Endothelial cell of umbilical vein (primary cell): ENCODE measurements around the gene PRKG1. TPM values are rescaled to one million over a fixed set of nuclear protein-coding genes. Genes with fewer than 3 reads are reported as not detected.

Source experiments
- BruUV-seq: library from RNA; stranded (reverse); fragments of 400-500 nt; replicated peaks from 2 replicates; lab custom pipeline; 2021; lab: Mats Ljungman, UMichigan
- CTCF ChIA-PET: fragments of 300-600, 350-600 bp; sonication (Branson Sonifier 250); formaldehyde crosslinking; loops from one replicate; lab custom pipeline; 2021; ENCODE audit warnings: antibody characterized with exemption, inconsistent platforms; lab: Charles Lee
- POLR2A ChIA-PET: fragments of 300-600, 350-600 bp; sonication (Branson Sonifier 250); formaldehyde crosslinking; loops from one replicate; lab custom pipeline; 2021; ENCODE audit warnings: antibody characterized with exemption, inconsistent platforms; lab: Charles Lee
- DNase-seq: peaks from one replicate; pipeline ENCODE4 v3.0.0-alpha.2; 2011; ENCODE audit warnings: low read depth, low spot score
- FAIRE-seq: peaks from 2 replicates; lab custom pipeline; 2011; peaks lifted over from hg19 to GRCh38; lab: Jason Lieb, UNC
- H2AFZ ChIP-seq: 2 replicates; pipeline ENCODE4 v1.6.0; 2012; ENCODE audit warnings: low read depth, low read length, control low read depth, inconsistent platforms
- H3K27ac ChIP-seq: 2 replicates; pipeline ENCODE4 v1.5.1; 2011; ENCODE audit warnings: low read depth, mild to moderate bottlenecking, control low read depth, low read length, moderate library complexity; ENCODE audit not compliant: insufficient read depth
- H3K27me3 ChIP-seq, 2 experiments: 2 replicates each; pipeline versions ENCODE4 v1.6.0 to v1.6.1; 2011; ENCODE audit warnings: low read length in 2 of 2, mixed read lengths in 1 of 2; ENCODE audit not compliant: control insufficient read depth in 2 of 2, insufficient read depth in 2 of 2
- H3K36me3 ChIP-seq, 2 experiments: 2 replicates in 1 of 2; 3 replicates in 1 of 2; pipeline ENCODE4 v1.5.1; 2011; ENCODE audit warnings: low read length in 2 of 2, mild to moderate bottlenecking in 1 of 2, moderate library complexity in 1 of 2; ENCODE audit not compliant: control insufficient read depth in 2 of 2, insufficient read depth in 2 of 2; ENCODE audit errors: extremely low read depth in 1 of 2
- H3K4me1 ChIP-seq: 3 replicates; pipeline ENCODE4 v1.5.1; 2011; ENCODE audit warnings: mild to moderate bottlenecking, low read length; ENCODE audit not compliant: control insufficient read depth, insufficient read depth; ENCODE audit errors: extremely low read depth
- H3K4me2 ChIP-seq: 2 replicates; pipeline ENCODE4 v1.6.1; 2011; ENCODE audit warnings: low read length, control low read depth, mixed read lengths; ENCODE audit not compliant: insufficient read depth
- H3K4me3 ChIP-seq, 3 experiments: fragments of 200-600 bp in 1 of 3; sonication (generic), shearing (Covaris generic) in 1 of 3; replicated peaks in 1 of 3; 2 replicates each; pipeline ENCODE4 v1.5.1; 2011 to 2016; ENCODE audit warnings: control low read depth in 3 of 3, low read length in 3 of 3, mild to moderate bottlenecking in 2 of 3, inconsistent platforms in 1 of 3, low read depth in 1 of 3, moderate library complexity in 1 of 3; ENCODE audit not compliant: insufficient read depth in 1 of 3
- H3K79me2 ChIP-seq: 2 replicates; pipeline ENCODE4 v1.6.0; 2012; ENCODE audit warnings: low read length, inconsistent platforms; ENCODE audit not compliant: control insufficient read depth, insufficient read depth
- H3K9ac ChIP-seq: replicated peaks from 2 replicates; pipeline ENCODE3; 2011; ENCODE audit warnings: low read length, control low read depth; ENCODE audit not compliant: insufficient read depth; ENCODE audit errors: extremely low read depth
- H3K9me1 ChIP-seq: replicated peaks from 3 replicates; pipeline ENCODE4 v1.6.0; 2011; ENCODE audit warnings: mild to moderate bottlenecking, low read length; ENCODE audit not compliant: control insufficient read depth, insufficient read depth; ENCODE audit errors: extremely low read depth
- H3K9me3 ChIP-seq: replicated peaks from 2 replicates; pipeline ENCODE4 v1.5.1; 2012; ENCODE audit warnings: low read length, inconsistent platforms; ENCODE audit not compliant: control insufficient read depth, insufficient read depth
- H4K20me1 ChIP-seq: replicated peaks from 2 replicates; pipeline ENCODE3; 2011; ENCODE audit warnings: mild to moderate bottlenecking, low read length; ENCODE audit not compliant: control insufficient read depth, insufficient read depth; ENCODE audit errors: extremely low read depth
- CTCF ChIP-seq, 2 donors: IDR thresholded peaks; 1 replicate in 1 of 2; 2 replicates in 1 of 2; pipeline ENCODE4 v1.5.1; 2011; ENCODE audit warnings: low read length in 2 of 2, mild to moderate bottlenecking in 2 of 2, moderate library complexity in 2 of 2, control low read depth in 1 of 2, inconsistent platforms in 1 of 2, low read depth in 1 of 2; ENCODE audit not compliant: insufficient read depth in 1 of 2; ENCODE audit errors: extremely low read depth in 1 of 2
- EZH2 ChIP-seq: IDR thresholded peaks from 2 replicates; pipeline ENCODE4 v1.6.1; 2012; ENCODE audit warnings: borderline replicate concordance, low read depth, mild to moderate bottlenecking, moderate library complexity, low read length, inconsistent platforms; ENCODE audit not compliant: severe bottlenecking
- FOS ChIP-seq: IDR thresholded peaks from 2 replicates; pipeline ENCODE4 v1.6.1; 2011; ENCODE audit warnings: mild to moderate bottlenecking, low read length, moderate library complexity, borderline replicate concordance; ENCODE audit not compliant: insufficient read depth
- GATA2 ChIP-seq: IDR thresholded peaks from 2 replicates; pipeline ENCODE4 v1.7.0; 2011; ENCODE audit warnings: low read depth, mild to moderate bottlenecking, moderate library complexity, mixed read lengths, low read length; ENCODE audit not compliant: insufficient read length, insufficient read depth
- JUN ChIP-seq: IDR thresholded peaks from 2 replicates; pipeline ENCODE4 v1.6.1; 2011; ENCODE audit warnings: borderline replicate concordance, low read depth; ENCODE audit not compliant: insufficient read length, insufficient read depth
- MAX ChIP-seq: IDR thresholded peaks from 2 replicates; pipeline ENCODE4 v1.6.1; 2011; ENCODE audit not compliant: insufficient read depth, insufficient read length
- MYC ChIP-seq: IDR thresholded peaks from one replicate; pipeline ENCODE4 v1.6.1; 2011; ENCODE audit warnings: mild to moderate bottlenecking, low read depth, low read length
- POLR2A ChIP-seq: IDR thresholded peaks from 2 replicates; pipeline ENCODE4 v1.6.1; 2012; ENCODE audit warnings: low read depth, mild to moderate bottlenecking, control low read depth, low read length
- POLR2AphosphoS5 ChIP-seq: IDR thresholded peaks from 2 replicates; pipeline ENCODE4 v1.6.1; 2012; ENCODE audit warnings: low read depth, mild to moderate bottlenecking, control low read depth, low read length, moderate library complexity; ENCODE audit not compliant: insufficient read depth
- dilution Hi-C: fragments of 300-500 bp; cut with MboI; formaldehyde crosslinking; loops from one replicate; pipeline ENCODE4 v1.15.0; 2019; ENCODE audit warnings: low sequenced_read_pairs; ENCODE audit not compliant: extremely low pct_ligation_motif_present
- intact Hi-C: fragments of 100-400 bp; cut with micrococcal nuclease; formaldehyde crosslinking; loops from one replicate; pipeline ENCODE4 v1.10.0; 2022
- polyA plus RNA-seq, 4 experiments: library from polyadenylated mRNA; depleted of rRNA in 3 of 4; stranded (reverse) in 3 of 4; unstranded in 1 of 4; fragments of >200 nt; gene quantifications; 2 replicates each; pipeline versions ENCODE4 v1.2.1 to v1.2.3, GENCODE V29; 2011 to 2012; ENCODE audit warnings: missing spikeins in 1 of 4
- total RNA-seq: library from RNA; stranded (reverse); gene quantifications from 2 replicates; pipeline ENCODE4 v1.2.3, GENCODE V29; 2021

The PRKG1 gene
- total and polyA plus RNA-seq, 2 donors (not counting 3 experiments of a cell fraction or from before 2014, with no cell fraction given) = 0.01 to 0.18 TPM

- no TSS peak for BruUV-seq
- no peaks in the 10 kb centered on the region for H3K27me3 ChIP-seq
- CTCF ChIA-PET = no interaction called here
- TF ChIP-seq MYC (no peak), JUN (no peak), POLR2A (no peak), MAX (no peak), POLR2AphosphoS5 (no peak), GATA2 (no peak), FOS (no peak), CTCF (IDR thresholded peaks at IDR 0.05; ENCODE audit: extremely low read depth in 1 of 2, insufficient read depth in 1 of 2, low read depth in 1 of 2, low read length in 2 of 2) (no peak), EZH2 (no peak)
- POLR2A ChIA-PET = no interaction called here
- no peaks in the 10 kb centered on the region for H3K9me3 ChIP-seq
- dilution Hi-C loops (no loop called here), intact Hi-C loops (no loop called here)
- H3K4me2 ChIP-seq = no peak overlapping the region
- no peak for DNase-seq
- H4K20me1 ChIP-seq = no peaks in the 10 kb centered on the region
- no peak overlapping the region for H3K4me3 ChIP-seq
- H3K9ac ChIP-seq = no peak overlapping the region
- no peak overlapping the region for H3K27ac ChIP-seq
- H3K36me3 ChIP-seq = no peaks in the 10 kb centered on the region
- H3K79me2 ChIP-seq = no peaks in the 10 kb centered on the region
- no peak for FAIRE-seq
- H3K4me1 ChIP-seq = no peaks in the 10 kb centered on the region
- no peak overlapping the region for H2AFZ ChIP-seq
- no peaks in the 10 kb centered on the region for H3K9me1 ChIP-seq
Measured at GRCh38 chr10:52071814-52072213, 997.5 kb downstream of the PRKG1 start.
